ENCODE data around the gene C1orf50. TPM values are rescaled to one million over a fixed set of nuclear protein-coding genes. Genes with fewer than 3 reads are reported as not detected.

C1orf50 gene
- total and polyA plus RNA-seq, 2 of the 4 experiments (the other 2 are of a cell fraction) = 2.0 to 6.0 TPM

GRCh38 chr1:42733415-42734200 is 33.4 kb upstream of the C1orf50 start:
- no peaks in the 10 kb centered on the region for H3K9me3 ChIP-seq (ENCODE audit: control insufficient read depth, insufficient read depth, low read length)
- intact Hi-C loops (cut with micrococcal nuclease) = no loop called here
- ATAC-seq (ENCODE audit: low read depth) = no peak

More at GRCh38 chr1:42733415-42734200, 33.4 kb upstream of the C1orf50 start:
- no TSS peak for BruUV-seq (replicated peaks)
- Histone ChIP-seq H4K5ac (ENCODE audit: low read depth, low read length) (no peak overlapping the region), H4K8ac (ENCODE audit: low read depth in 2 of 2, low read length in 2 of 2) (no peak overlapping the region), H3K18ac (ENCODE audit: low read depth, low read length) (no peak overlapping the region), H4K91ac (ENCODE audit: insufficient read depth, low read depth, low read length) (no peak overlapping the region), H3K79me1 (ENCODE audit: low read depth in 1 of 2, low read length in 2 of 2) (no peaks in the 10 kb centered on the region), H3K4me1 (ENCODE audit: control insufficient read depth, insufficient read depth, low read length) (no peaks in the 10 kb centered on the region), H3K9me1 (ENCODE audit: insufficient read depth, low read length) (no peaks in the 10 kb centered on the region), H2BK20ac (ENCODE audit: low read depth, low read length) (no peak overlapping the region), H3K4me2 (ENCODE audit: low read depth, low read length) (no peak overlapping the region), H3K27me3 (ENCODE audit: control insufficient read depth, insufficient read depth, low read length) (no peaks in the 10 kb centered on the region; the same call in 1 of the 2 replicates), H2BK120ac (ENCODE audit: low read depth, low read length) (no peak overlapping the region), H3K9ac (ENCODE audit: low read depth, low read length) (no peak overlapping the region), H2AFZ (replicated peaks; ENCODE audit: low read length, poor library complexity) (no peak overlapping the region), H3K56ac (ENCODE audit: extremely low read depth, insufficient read depth, low read length) (no peak overlapping the region), H3K23ac (ENCODE audit: low read depth, low read length) (no peak overlapping the region), H2AK9ac (replicated peaks; ENCODE audit: low read depth, low read length, poor library complexity) (peak overlapping the region; percentile 78), H3K14ac (replicated peaks; ENCODE audit: low read depth, low read length) (no peak overlapping the region), H2BK15ac (ENCODE audit: low read depth, low read length) (no peak overlapping the region), H2AK5ac (ENCODE audit: low read depth, low read length) (no peak overlapping the region), H2BK5ac (ENCODE audit: low read depth, low read length, poor library complexity, severe bottlenecking) (no peak overlapping the region), H3K4me3 (ENCODE audit: insufficient read depth, low read depth, low read length) (no peak overlapping the region), H3K4ac (ENCODE audit: low read depth, low read length) (no peak overlapping the region), H3K27ac (ENCODE audit: insufficient read depth, low read length) (no peak overlapping the region), H4K20me1 (ENCODE audit: insufficient read depth, low read length) (no peaks in the 10 kb centered on the region), H3K36me3 (ENCODE audit: control insufficient read depth, insufficient read depth, low read length) (no peaks in the 10 kb centered on the region)
- dilution Hi-C loops (cut with HindIII; ENCODE audit: low sequenced_read_pairs, unreplicated experiment) = no loop called here
- no peak for TF ChIP-seq SMC3 (IDR thresholded peaks at IDR 0.05; ENCODE audit: low read depth, low read length)
- no peak for TF ChIP-seq RAD21 (IDR thresholded peaks at IDR 0.05; ENCODE audit: low read length)
- CTCF ChIA-PET = interaction anchor here (0.6 kb wide), 1 partner anchor 34 kb away, joined by 3 read pairs; no protein-coding TSS in a partner anchor
- POLR2A ChIA-PET (ENCODE audit: unreplicated experiment) = no interaction called here
- in situ Hi-C loops (cut with MboI; ENCODE audit: low sequenced_read_pairs) = no loop called here
- WGBS, 2 experiments (ENCODE audit: extremely low coverage in 2 of 2, insufficient read length in 1 of 2) = 79% methylated on average over 4 of the region's 12 CpGs; no CpG with 5 or more reads in 1 of the 2 experiments
- no peak for DNase-seq
